HT-29 (cell line): ENCODE measurements around the gene KREMEN2. TPM values are rescaled to one million over a fixed set of nuclear protein-coding genes. Genes with fewer than 3 reads are reported as not detected.

ENCODE experiments used
- small RNA-seq: library from RNA; depleted of rRNA; stranded (forward); fragments of <200 nt; gene quantifications from one replicate; pipeline ENCODE3, GENCODE V24; 2014
- total RNA-seq: library from RNA; depleted of rRNA; stranded (reverse); fragments of >200 nt; shearing (Covaris generic); gene quantifications from 2 replicates; pipeline ENCODE4 v1.2.3, GENCODE V29; 2014; rRNA removed

Gene KREMEN2
- total RNA-seq, 1 experiment from 2014 or later = 0.08 TPM

Small RNA genes lying within 50 kb of the gene (small RNA-seq; reads per million reads assigned to genes)
- gene LINC00514 = not detected

Other genes with a start within 250 kb of the KREMEN2 start
- 0.23 and 2.6 TPM in 2 replicates for gene PRSS27, start 244.1 kb upstream of the KREMEN2 start, total RNA-seq
- gene SRRM2, start 211.6 kb upstream of the KREMEN2 start, total RNA-seq = 132 and 138 TPM in 2 replicates
- 387 and 398 TPM in 2 replicates for gene ELOB, start 187.0 kb upstream of the KREMEN2 start, total RNA-seq
- 0.13 TPM in 1 of 2 replicates, not detected in the other for gene PRSS33, start 176.7 kb upstream of the KREMEN2 start, total RNA-seq
- not detected in 2 replicates for gene PRSS41, start 165.8 kb upstream of the KREMEN2 start, total RNA-seq
- not detected in 2 replicates for gene PRSS21, start 147.0 kb upstream of the KREMEN2 start, total RNA-seq
- 16.1 and 23.3 TPM in 2 replicates for gene ZG16B, start 134.0 kb upstream of the KREMEN2 start, total RNA-seq
- gene PRSS22, start 106.1 kb upstream of the KREMEN2 start, total RNA-seq = 97.1 and 114 TPM in 2 replicates
- 47.4 and 52.2 TPM in 2 replicates for gene FLYWCH2, start 81.1 kb upstream of the KREMEN2 start, total RNA-seq
- gene FLYWCH1, start 52.3 kb upstream of the KREMEN2 start, total RNA-seq = 25.8 and 30.1 TPM in 2 replicates
- 97.9 and 106 TPM in 2 replicates for gene PAQR4, start 5.1 kb downstream of the KREMEN2 start, total RNA-seq
- 86.3 and 92.1 TPM in 2 replicates for gene PKMYT1, start 16.2 kb downstream of the KREMEN2 start, total RNA-seq
- gene CLDN9, start 48.6 kb downstream of the KREMEN2 start, total RNA-seq = 2.6 and 4.7 TPM in 2 replicates
- not detected in 2 replicates for gene CLDN6, start 53.9 kb downstream of the KREMEN2 start, total RNA-seq
- 709 and 783 TPM in 2 replicates for gene TNFRSF12A, start 56.1 kb downstream of the KREMEN2 start, total RNA-seq
- 32.0 and 39.4 TPM in 2 replicates for gene HCFC1R1, start 59.7 kb downstream of the KREMEN2 start, total RNA-seq
- 54.9 and 58.5 TPM in 2 replicates for gene THOC6, start 59.8 kb downstream of the KREMEN2 start, total RNA-seq
- 40.5 and 50.1 TPM in 2 replicates for gene BICDL2, start 72.7 kb downstream of the KREMEN2 start, total RNA-seq
- gene MMP25, start 82.3 kb downstream of the KREMEN2 start, total RNA-seq = 0.05 TPM in 1 of 2 replicates, not detected in the other
- 5.0 and 8.5 TPM in 2 replicates for gene IL32, start 101.4 kb downstream of the KREMEN2 start, total RNA-seq
- not detected in 2 replicates for gene ZSCAN10, start 135.0 kb downstream of the KREMEN2 start, total RNA-seq
- 26.7 and 33.3 TPM in 2 replicates for gene ZNF205, start 148.3 kb downstream of the KREMEN2 start, total RNA-seq
- 5.8 and 7.2 TPM in 2 replicates for gene ZNF213, start 170.8 kb downstream of the KREMEN2 start, total RNA-seq
- gene OR1F1, start 223.9 kb downstream of the KREMEN2 start, total RNA-seq = not detected in 2 replicates